OCI-LY3 (cell line): ENCODE results near the gene CSNK2B.

ENCODE experiments used
- CTCF ChIP-seq: fragments of 200-600, 300-600 bp; sonication (generic); IDR thresholded peaks from 2 replicates; pipeline ENCODE4 v1.5.1; 2014; ENCODE audit warnings: antibody characterized with exemption, low read length, low read depth
- EZH2phosphoT487 ChIP-seq: fragments of 200-600 bp; shearing (Covaris generic); IDR thresholded peaks from 2 replicates; pipeline ENCODE4 v1.6.1; 2018; ENCODE audit warnings: antibody characterized with exemption, mixed run types, low read depth

- no peak for TF ChIP-seq CTCF
- no peak for TF ChIP-seq EZH2phosphoT487
These were observed 571 bp downstream of the CSNK2B start for GRCh38 chr6:31666337-31666965.
